Measurements from ENCODE around the gene HUS1B.
"Not testable (repeated sequence)": the region's sequence is repeated elsewhere in the genome, so short reads cannot be mapped to it uniquely, and the experiment has no call there.

The HUS1B gene

DNA sequence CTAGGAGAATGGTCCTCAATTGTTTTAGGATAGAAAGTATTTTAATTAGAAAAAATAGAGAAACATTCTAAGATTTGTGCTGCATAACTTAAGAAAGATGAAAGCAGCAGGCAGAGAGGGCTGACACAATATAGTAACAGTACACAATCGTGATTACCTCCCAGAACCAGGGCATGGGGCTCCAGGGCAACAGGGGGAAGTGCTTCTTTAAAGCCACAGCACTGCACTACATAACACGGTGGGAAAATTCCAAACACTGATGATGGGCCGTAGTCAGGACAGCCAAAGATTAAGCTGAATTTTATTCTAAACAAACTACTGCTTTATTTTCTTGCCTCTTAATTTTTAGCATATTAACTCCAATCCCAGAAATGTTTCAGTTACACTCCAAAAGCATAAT is 21.6 kb upstream of the HUS1B start:
- no peak for DNase-seq

DNA sequence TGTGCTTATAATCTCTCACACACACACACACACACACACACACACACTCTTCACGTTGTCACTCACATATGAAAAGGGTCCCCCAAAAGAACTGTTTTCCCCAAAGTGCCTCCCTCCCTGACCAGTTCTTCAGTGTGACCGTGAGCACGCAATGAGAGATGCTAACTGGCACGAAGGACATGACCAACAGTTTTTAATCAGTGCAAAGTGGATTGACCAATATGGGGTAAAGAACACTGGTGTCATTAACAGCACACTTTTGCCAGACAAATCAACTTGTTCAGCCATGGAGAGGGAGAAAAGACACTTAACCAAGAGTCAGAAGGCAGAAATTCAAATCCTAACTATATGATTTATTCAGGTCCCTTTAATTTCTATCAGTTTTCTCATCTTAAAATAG is 21.0 kb upstream of the HUS1B start:
- DNase-seq = no peak

DNA sequence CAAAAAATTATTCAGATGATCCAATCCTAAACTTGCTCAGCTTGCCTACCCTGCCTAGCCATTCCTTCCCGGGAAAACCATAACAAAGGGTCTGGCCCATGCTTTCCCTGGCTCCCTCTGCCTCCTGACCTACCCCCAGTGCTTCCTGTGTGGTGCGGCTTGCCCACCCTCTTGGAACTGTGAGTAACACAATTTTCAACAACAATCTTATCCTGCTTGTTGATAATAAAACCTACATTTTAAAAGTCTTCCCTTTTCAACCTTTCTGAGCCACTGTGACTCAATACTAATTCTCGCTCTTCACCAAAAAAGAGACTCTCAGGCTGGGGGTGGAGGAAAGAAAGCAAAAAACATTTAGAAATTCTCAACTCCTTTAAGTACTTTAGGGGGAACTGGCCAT is 18.1 kb upstream of the HUS1B start:
- no peak for DNase-seq

DNA sequence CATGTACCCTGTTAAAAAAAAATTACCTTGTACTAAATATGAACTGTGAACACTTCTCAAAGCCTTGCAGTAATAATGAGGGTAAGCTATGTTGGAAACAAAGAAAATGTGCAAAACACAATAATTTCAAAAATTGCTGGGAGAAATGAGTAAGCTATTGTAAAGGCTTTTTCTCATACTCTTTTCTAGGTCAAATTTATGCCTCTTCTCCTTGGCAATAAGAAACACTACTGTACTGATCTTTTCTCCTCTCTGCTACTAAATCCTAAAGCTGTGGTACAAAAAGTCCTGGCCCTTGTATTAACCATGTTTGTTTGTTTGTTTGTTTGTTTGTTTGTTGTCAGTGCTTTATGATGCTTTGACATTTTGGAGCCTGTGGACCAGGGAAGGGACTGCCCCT is 17.5 kb upstream of the HUS1B start:
- no peak for DNase-seq

DNA sequence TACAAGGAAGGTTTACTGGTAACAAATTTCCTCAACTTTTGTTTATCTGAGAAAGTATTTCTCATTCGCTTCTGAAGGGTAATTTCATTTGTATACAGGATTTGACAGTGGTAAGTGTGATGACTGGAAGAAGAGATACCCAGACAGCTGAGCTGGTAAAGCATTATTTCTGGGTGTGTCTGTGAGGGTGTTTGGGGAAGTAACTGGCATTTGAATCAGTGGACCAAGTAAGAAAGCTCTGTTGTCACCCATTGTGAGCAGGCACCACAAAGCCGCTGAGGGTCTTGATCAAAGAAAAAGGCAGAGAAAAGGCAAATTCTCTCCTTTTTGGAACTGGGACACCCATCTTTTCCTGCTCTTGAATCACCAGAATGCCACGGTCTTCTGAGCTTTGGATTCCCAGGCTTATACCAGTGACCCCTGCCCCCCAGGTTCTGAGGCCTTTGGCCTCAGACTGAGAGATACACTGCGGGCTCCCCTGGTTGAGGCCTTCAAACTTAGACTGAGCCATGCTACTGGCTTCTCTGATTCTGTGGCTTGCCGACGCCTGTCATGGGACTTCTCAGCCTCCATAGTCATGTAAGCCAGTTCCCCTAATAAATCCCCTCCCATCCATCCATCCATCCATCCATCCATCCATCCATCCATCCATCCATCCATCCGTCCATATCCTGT is 10.5 kb upstream of the HUS1B start:
- no peak for DNase-seq

DNA sequence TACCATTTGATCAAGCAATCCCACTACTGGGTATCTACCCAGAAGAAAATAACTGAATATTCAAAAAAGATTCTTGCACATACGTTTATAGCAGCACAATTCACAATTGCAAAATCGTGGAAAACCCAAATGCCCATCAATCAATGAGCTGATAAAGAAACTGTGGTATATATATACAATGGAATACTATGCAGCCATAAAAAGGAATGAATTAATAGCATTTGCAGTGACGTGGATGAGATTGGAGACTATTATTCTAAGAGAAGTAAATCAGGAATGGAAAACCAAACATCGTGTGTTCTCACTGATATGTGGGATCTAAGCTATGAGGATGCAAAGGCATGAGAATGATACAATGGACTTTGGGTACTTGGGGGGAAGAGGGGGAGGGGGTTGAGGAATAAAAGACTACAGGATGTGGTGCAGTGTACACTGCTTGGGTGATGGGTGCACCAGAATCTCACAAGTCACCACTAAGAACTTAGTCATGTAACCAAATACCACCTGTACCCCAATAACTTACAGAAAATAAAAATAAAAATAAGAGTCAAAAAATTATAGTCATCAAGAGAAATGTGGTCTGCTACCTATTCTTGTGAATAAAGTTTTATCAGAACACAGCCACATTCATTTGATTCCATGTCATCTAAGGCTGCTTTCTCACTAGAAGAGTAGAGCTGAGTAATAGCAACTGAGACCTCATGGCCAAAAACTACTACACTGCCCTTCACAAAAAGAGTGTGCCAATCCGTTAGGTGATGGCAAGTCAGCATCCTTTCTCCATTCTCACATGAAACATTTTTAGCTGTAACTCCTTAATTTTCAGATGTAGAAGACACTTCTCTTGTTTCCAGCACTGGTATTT is 8.7 kb upstream of the HUS1B start:
- no peak for DNase-seq

DNA sequence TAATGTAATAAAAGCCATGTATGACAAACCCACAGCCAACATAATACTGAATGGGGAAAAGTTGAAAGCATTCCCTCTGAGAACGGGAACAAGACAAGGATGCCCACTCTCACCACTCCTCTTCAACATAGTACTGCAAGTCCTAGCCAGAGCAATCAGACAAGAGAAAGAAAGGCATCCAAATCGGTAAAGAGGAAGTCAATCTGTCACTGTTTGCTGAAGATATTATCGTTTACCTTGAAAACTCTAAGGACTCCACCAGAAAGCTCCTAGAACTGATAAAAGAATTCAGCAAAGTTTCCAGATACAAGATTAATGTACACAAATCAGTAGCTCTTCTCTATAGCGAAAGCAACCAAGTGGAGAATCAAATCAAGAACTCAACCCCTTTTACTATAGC is 6.9 kb upstream of the HUS1B start:
- DNase-seq = not testable (repeated sequence)

DNA sequence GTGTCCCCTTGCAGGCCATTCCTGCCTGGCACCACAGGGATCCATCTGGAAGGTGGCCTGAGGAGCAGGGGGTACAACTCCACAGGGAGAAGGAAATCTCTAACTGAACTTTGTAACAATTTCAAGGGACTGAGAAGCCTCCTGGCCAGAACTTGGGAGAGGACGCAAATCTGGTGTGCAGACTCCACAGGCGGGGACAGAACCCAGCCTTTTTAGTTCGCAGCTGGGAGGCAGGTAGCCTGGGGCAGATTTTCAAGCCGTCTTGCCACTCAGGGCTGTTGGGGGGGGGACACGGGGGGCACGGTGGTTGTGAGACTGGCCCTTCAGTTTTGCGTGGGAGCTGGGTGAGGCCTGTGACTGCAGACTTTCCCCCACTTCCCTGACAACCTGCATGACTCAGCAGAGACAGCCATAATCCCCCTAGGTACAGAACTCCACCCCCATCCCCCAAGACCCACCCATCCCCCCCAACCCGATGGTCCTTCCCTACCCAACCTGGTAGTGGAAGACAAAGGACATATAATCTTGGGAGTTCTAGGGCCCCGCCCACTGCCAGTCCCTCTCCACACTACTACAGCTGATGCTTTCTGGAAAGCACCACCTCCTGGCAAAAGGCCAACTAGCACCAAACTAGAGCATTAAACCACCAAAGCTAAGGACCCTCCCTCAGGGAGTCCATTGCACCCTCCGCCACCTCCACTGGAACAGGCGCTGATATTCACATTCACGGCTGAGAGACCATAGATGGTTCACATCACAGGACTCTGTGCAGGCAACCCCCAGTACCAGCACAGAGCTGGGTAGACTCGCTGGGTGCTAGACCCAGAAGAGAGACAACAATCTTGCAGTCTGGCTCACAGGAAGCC is 3.0 kb upstream of the HUS1B start:
- DNase-seq = no peak

DNA sequence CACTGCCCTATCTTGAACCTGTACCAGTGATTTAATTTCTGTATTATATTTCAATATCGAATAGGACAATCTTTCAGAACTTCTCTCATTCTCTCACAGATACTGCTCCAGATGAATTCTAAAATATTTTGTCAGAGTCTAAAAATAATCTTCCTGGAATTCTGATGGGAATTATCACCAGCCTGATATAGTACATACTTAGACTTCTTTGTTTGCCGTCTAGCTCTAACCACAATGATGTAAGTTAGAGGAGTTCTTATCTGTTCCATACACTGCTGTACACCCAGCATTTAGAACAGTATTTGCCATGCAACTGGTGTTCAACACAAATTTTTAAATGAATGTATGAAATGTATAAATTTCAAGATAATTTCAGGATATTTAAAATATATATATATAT is 1.3 kb upstream of the HUS1B start:
- DNase-seq = no peak

DNA sequence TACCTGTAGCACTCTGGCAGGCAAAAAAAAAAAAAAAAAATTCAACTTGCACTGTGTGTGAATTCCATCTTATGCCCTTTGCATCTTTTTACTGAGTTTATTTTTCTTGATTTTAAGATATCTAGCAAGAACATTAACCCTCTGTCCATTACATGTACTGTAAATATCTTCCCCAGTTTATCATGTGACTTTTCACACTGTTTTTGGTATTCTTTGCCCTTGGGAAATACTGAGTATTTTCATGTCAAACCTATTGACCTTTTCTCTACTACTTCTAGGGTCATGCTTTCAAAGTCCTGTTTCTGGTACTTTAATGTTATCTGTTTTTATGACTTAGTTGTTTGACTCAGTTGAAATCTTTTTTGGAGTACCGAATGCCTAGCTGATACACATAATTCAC is 843 bp upstream of the HUS1B start:
- DNase-seq = no peak

DNA sequence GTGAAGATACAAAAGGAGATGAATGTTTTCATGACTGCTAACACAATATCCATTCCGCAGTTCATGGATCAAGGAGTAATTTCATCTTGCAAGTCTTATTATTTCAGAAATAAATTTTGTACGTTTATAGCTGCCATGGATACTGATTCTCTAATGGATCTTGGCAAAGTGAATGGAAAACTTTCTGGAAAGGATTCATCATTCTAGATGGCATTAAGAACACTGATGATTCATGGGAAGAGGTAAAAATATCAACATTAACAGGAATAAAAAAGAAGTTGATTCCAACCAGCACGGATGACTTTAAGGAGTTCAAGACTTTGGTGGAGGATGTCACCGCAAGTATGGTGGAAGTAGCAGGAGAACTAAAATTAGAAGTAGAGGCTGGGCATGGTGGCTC is 2.8 kb downstream of the HUS1B start:
- DNase-seq = no peak

DNA sequence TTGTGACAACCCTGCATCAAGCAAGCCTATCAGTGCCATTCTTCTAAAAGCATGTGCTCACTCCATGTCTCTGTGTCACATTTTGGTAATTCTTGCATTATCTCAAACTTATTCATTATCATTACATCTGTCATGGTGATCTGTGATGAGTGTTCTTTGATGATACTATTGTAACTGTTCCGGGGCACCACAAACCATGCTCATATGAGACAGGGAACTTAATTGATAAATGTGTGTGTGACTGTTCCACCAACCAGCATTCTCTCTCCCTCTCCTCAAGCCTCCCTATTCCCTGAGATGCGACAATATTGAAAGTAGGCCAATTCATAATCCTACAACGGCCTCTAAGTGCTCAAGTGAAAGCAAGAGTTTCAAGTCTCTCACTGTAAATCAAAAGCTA is 4.0 kb downstream of the HUS1B start:
- DNase-seq = no peak

DNA sequence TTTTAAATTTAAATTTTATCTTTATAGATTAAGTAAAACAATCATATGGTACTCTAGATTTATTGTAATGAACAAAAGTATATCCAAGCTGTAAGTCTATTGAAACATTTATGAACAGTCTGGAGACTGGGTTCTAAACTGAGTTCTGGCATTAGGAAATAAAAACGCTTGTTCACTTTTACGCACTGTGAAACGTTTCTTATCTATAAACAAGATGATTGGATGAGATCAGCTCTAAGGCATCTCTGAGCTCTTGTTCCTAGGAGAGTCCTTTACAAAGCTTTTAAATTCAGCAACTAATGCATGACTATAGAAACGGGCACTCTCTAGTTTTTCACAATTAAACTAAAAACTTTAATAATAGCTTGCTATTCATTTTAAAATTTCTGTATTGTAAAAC is 6.8 kb downstream of the HUS1B start:
- no peak for DNase-seq

DNA sequence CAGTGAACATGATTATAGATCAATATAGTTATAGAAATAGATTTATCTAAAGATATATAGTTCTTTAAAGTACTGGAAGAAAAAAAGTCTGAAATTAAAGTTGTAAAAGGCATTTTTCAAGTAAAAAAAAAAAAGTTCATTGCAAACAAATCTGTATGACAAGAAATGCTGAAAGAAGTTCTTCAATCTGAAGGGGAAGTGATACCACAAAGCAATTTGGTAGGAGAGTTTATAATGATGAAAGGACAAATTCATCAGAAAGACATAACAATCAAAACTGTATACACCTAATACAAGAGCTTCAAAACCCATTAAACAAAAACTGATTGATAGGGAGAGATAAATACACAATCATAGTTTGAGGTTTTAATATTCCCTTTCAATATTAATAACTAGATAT is 14.1 kb downstream of the HUS1B start:
- DNase-seq = no peak

DNA sequence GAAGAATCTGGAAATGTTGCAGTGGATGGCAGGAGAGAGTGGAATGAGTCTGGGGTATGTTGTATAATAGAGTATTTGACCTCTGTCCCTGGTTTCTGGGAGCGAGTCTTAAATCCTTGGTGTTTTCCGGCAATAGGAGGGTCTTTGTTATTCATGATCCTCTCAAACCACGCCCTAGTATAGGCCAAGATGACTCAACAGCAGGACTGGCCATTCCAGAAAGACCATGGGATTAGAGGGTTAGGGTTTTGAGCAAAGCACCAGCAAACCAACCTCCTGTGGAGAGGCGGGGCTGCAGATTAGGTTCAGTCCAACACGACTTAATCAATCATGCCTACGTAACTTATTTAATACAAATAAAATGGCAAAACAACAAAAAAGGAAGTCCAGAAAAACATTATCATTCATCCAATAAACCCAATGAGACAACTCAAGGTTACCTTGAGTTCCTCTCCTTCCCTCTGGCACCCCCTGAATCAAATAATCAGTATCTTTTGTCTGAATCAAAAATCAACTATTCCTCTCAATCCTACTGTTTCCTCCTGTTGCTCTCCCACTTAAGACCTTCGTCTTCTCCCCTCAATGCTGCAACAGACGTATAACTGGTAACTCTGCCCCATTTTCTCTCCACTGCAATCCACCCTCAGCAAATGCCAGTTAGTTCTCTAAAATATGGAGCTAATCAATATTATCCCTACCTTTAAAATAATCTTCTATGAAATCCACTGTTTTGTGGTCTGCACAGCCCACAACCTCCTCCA is 15.5 kb downstream of the HUS1B start:
- DNase-seq = no peak

DNA sequence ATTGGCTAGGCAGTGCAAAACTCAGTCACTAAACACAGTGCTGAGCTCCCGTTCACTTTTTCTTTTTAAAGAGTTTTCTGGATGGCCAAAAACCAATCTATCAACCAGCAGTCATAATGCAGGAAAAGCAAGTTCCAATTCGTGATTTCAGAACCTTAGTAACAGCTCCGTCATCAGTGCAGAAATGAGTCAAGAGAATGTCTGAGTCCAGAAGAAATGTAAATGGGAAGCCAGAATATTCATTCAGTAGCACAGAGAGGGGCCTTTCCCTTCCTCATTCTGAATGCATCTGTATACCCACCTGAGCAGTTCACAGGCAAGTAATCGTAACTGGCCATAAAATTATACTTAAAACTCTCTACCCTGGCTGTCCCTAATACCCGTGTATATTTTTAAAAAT is 20.4 kb downstream of the HUS1B start:
- no peak for DNase-seq

DNA sequence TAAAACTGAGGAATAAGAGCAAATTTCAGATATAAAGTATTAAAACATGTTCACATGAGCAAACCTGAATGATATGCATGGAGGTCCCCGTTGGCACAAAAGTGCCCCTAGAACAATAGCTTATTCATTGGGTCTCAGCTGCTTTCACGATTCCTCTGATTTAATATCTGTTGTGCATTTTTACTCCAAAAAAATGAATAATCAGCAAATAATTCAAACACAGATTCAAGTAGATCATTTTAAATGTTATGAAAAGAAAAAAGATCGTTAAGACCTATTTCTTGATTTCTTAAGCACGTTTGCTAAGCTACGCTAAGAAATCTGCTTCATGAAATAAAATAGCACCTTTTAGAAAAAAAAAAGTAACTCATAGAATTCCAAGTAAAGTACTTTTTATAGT is 21.7 kb downstream of the HUS1B start:
- DNase-seq = no peak

DNA sequence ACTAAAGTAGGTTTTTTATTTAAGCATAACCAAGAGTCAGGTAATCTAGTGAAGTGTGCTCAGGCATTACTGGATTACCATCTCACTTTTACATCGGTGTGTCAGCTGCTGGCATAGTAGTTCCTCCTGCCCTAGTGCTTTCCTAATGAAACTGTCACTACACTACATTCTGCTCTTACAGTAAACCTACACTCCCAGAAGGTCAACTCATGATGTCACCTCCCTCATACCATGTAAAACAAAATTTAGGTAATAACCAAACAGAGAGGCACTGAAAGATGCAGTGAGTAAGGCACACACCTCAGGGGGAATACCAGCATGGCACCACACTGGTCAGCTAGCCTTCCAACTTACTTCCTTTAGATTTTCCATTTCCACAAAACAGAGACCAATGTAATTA is 23.3 kb downstream of the HUS1B start:
- no peak for DNase-seq

DNA sequence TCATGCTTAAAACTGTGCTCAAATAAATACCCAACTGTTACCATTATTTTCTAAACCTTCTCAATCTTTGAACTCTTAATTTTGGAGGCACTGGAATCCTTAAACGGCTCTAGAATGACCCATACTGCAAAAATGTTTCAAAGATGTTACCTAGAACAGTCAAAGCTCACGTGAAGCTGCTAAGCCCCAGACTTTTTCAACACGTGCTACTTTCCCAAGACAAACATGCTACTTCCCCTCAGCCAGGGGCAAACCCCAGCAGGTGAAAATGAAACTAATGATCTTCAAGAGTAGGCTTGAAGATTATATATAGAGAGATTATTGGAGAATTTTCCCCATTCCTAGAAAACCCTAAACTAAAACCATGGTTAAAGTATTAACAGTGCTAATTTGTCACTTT is 28.1 kb downstream of the HUS1B start:
- no peak for DNase-seq

DNA sequence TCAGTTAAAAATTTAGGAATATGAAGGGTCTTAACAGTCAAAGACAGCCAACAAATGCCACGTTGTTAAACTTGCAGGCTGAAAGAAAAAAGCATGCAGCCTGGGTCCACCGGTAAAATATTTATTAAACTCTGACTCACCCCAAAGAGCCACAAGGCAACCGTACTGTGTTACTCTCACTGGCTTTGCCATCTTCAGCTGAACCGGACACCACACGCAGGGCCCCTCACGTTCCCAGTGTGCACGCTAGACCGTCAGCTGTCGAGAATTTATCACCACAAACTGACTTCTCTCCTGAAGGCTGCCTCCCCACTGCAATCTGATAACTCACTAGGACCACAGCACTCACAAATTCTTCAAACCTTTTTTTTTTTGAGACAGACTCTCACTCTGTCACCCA is 30.7 kb downstream of the HUS1B start:
- DNase-seq = no peak

DNA sequence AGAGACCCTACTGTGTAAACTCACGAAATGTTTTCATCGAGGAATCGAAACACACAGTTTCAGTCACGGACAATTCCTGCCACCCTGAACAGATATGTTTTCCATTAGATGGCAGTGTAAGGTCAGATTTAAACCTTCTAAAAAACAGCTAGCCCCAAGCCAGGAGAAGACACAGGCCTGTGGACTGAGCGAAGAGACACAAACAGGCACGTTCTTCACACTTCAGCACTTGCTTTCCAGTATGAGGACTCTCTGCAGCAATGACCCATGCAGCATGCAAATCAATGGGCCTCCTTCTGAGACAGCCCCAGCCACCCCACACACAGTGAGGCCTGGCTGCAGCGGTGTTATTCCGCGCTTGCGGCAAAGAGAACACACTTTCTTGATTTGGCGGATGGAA is 31.9 kb downstream of the HUS1B start:
- no peak for DNase-seq

DNA sequence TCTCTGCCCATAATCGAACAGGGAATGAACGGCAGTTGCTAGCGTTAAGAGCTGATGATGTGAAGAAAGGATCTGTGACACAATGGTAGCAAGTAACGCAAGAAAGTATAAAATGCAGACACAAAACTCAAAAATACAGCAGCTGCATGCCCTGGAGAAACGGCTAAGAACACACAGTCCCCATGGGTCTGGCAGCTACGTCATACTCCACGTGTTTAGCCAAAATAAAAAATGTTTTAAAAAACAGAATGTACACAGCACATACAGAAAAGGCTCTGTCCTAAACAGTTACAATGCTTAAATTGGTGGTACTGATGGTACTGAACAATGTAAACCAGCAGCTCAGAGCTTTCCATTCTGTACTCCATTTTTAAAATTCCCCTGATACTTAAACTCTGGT is 34.4 kb downstream of the HUS1B start:
- no peak for DNase-seq

DNA sequence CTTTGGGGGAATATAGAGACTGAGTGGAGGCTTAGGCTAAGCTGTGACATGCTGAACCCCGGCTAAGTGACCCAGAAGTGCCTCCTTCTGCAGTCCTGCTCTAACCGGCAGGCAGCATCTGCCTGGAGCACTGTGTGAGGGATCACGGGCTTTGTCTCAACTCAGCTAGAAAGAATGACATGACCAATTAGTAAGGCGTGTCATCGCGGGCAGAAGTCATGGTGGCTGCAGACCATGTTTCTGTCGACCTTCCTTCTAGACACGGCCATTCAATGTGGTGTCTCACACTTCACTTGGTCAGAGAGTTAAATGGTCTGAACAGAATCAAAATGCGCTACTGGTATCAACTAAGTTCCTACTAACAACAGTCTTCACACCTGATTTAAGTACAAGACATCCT is 35.0 kb downstream of the HUS1B start:
- DNase-seq = no peak
